H1 (cell line): ENCODE measurements around the gene MAML3.

ENCODE experiments used
- BACH1 ChIP-seq: IDR thresholded peaks from 2 replicates; pipeline ENCODE4 v1.6.1; 2012; ENCODE audit warnings: low read length, improper control_type of control experiment
- CTCF ChIP-seq, 3 experiments: IDR thresholded peaks; 1 replicate in 2 of 3; 2 replicates in 1 of 3; pipeline versions ENCODE4 v1.5.1 to v1.6.1; 2011; ENCODE audit warnings: low read length in 3 of 3, mild to moderate bottlenecking in 3 of 3, inconsistent platforms in 2 of 3, low read depth in 1 of 3, moderate library complexity in 1 of 3; ENCODE audit not compliant: insufficient read depth in 1 of 3; ENCODE audit errors: control extremely low read depth in 1 of 3
- EZH2 ChIP-seq: fragments of 200-600 bp; sonication (generic); IDR thresholded peaks from 2 replicates; pipeline ENCODE4 v1.7.1; 2012; ENCODE audit warnings: low read depth, mild to moderate bottlenecking, moderate library complexity, low read length, inconsistent platforms; ENCODE audit not compliant: severe bottlenecking
- HDAC2 ChIP-seq, 2 experiments: fragments of 300-600 bp in 1 of 2; sonication (generic) in 1 of 2; IDR thresholded peaks; 2 replicates each; pipeline ENCODE4 v1.6.1; 2011 to 2012; ENCODE audit warnings: low read depth in 2 of 2, low read length in 2 of 2, mild to moderate bottlenecking in 2 of 2, moderate library complexity in 2 of 2, borderline replicate concordance in 1 of 2, inconsistent platforms in 1 of 2
- JUN ChIP-seq: IDR thresholded peaks from 2 replicates; pipeline ENCODE4 v1.6.1; 2011; ENCODE audit warnings: low read depth, mild to moderate bottlenecking, improper control_type of control experiment, low read length
- POLR2A ChIP-seq, 2 experiments: IDR thresholded peaks; 1 replicate in 1 of 2; 2 replicates in 1 of 2; pipeline ENCODE4 v1.6.1; 2011; ENCODE audit warnings: low read depth in 2 of 2, low read length in 2 of 2, mild to moderate bottlenecking in 2 of 2; ENCODE audit errors: control extremely low read depth in 1 of 2
- POLR2AphosphoS5 ChIP-seq: IDR thresholded peaks from 2 replicates; pipeline ENCODE4 v1.6.1; 2011; ENCODE audit warnings: low read depth, low read length
- RAD21 ChIP-seq, 2 experiments: IDR thresholded peaks in 1 of 2; conservative IDR thresholded peaks in 1 of 2; 2 replicates each; pipeline ENCODE4 v1.6.1; 2011; ENCODE audit warnings: low read depth in 2 of 2, low read length in 2 of 2, improper control_type of control experiment in 1 of 2, inconsistent platforms in 1 of 2, mild to moderate bottlenecking in 1 of 2, moderate library complexity in 1 of 2
- RBBP5 ChIP-seq: IDR thresholded peaks from 2 replicates; pipeline ENCODE4 v1.7.1; 2012; ENCODE audit warnings: low read depth, mild to moderate bottlenecking, inconsistent platforms, low read length, moderate library complexity, borderline replicate concordance
- TAF1 ChIP-seq: IDR thresholded peaks from 2 replicates; pipeline ENCODE4 v1.6.1; 2011; ENCODE audit warnings: mild to moderate bottlenecking, low read depth, low read length

DNA sequence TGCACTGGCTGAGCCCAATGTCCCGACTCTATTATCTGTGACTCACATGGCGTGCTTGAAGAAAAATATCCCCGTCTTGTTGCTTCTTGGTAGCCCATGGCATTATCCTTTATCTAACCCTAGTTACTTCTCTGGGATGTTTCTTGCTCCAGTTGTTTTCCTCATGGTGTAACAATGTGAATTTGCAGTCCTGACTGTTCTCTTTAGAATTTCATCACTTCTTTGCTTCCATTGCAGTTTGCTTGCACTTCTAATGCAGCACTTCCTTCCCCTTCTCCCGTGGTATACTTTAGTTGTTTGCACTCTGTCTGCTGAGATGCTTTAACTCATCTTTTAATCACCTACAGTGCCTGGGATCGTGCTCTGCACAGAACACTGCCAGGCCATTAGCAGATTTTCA is 126.9 kb downstream of the MAML3 start:
- TF ChIP-seq CTCF (IDR thresholded peaks at IDR 0.05; ENCODE audit: control extremely low read depth in 1 of 3, insufficient read depth in 1 of 3, low read depth in 1 of 3, low read length in 3 of 3) = no peak
- no peak for TF ChIP-seq TAF1
- TF ChIP-seq POLR2A (IDR thresholded peaks at IDR 0.05; ENCODE audit: control extremely low read depth in 1 of 2, low read depth in 2 of 2, low read length in 2 of 2) = no peak
- TF ChIP-seq RAD21 (IDR thresholded peaks at IDR 0.05 in 1 of 2, conservative IDR thresholded peaks at IDR 0.05 in 1 of 2; ENCODE audit: low read depth in 2 of 2, low read length in 2 of 2) = no peak
- TF ChIP-seq POLR2AphosphoS5 = no peak
- no peak for TF ChIP-seq JUN
- TF ChIP-seq BACH1 = no peak
- no peak for TF ChIP-seq HDAC2 (IDR thresholded peaks at IDR 0.05; ENCODE audit: borderline replicate concordance in 1 of 2, low read depth in 2 of 2, low read length in 2 of 2)
- no peak for TF ChIP-seq EZH2
- no peak for TF ChIP-seq RBBP5
